OCI-LY3 (cell line): ENCODE measurements around the gene CLIC5.

Source experiments
- H2AFZ ChIP-seq: fragments of 200-600, 300-600 bp; shearing (Covaris generic); 2 replicates; pipeline ENCODE4 v1.6.0; 2014; ENCODE audit warnings: antibody characterized with exemption, low read depth, low read length
- H3K27ac ChIP-seq: fragments of 200-600, 300-600 bp; sonication (generic); 2 replicates; pipeline ENCODE4 v1.5.1; 2014; ENCODE audit warnings: mild to moderate bottlenecking, low read length, moderate library complexity, mixed read lengths
- H3K27me3 ChIP-seq: fragments of 200-600, 300-600 bp; sonication (generic); 2 replicates; pipeline ENCODE4 v1.6.1; 2014; ENCODE audit warnings: low read depth, low read length, mixed read lengths
- H3K36me3 ChIP-seq: fragments of 200-600, 300-600 bp; sonication (generic); replicated peaks from 2 replicates; pipeline ENCODE3; 2014; ENCODE audit warnings: low read depth, low read length, mixed read lengths
- H3K4me1 ChIP-seq: fragments of 300-600, 200-600 bp; sonication (generic); 2 replicates; pipeline ENCODE4 v1.6.1; 2014; ENCODE audit warnings: low read length, mixed read lengths
- H3K4me2 ChIP-seq: fragments of 200-600, 300-600 bp; sonication (generic); 2 replicates; pipeline ENCODE4 v1.6.1; 2014; ENCODE audit warnings: low read length, mixed read lengths
- H3K4me3 ChIP-seq: fragments of 300-600, 200-600 bp; sonication (generic); 2 replicates; pipeline ENCODE4 v1.5.1; 2014; ENCODE audit warnings: antibody characterized with exemption, mild to moderate bottlenecking, low read length, moderate library complexity
- H3K79me2 ChIP-seq: fragments of 300-600, 200-600 bp; shearing (Covaris generic); 2 replicates; pipeline ENCODE4 v1.6.1; 2014; ENCODE audit warnings: mild to moderate bottlenecking, low read length, mixed read lengths
- H3K9ac ChIP-seq: fragments of 300-600, 200-600 bp; shearing (Covaris generic); 2 replicates; pipeline ENCODE4 v1.6.0; 2014; ENCODE audit warnings: mild to moderate bottlenecking, low read length, moderate library complexity
- H3K9me3 ChIP-seq: fragments of 200-600, 300-600 bp; shearing (Covaris generic); 2 replicates; pipeline ENCODE4 v1.6.1; 2014; ENCODE audit warnings: low read length, mixed read lengths; ENCODE audit not compliant: insufficient read depth
- H4K20me1 ChIP-seq: fragments of 200-600, 300-600 bp; sonication (generic); 2 replicates; pipeline ENCODE4 v1.6.1; 2016; ENCODE audit warnings: low read length, mixed read lengths; ENCODE audit not compliant: insufficient read depth
- EZH2phosphoT487 ChIP-seq: fragments of 200-600 bp; shearing (Covaris generic); IDR thresholded peaks from 2 replicates; pipeline ENCODE4 v1.6.1; 2018; ENCODE audit warnings: antibody characterized with exemption, mixed run types, low read depth
- TF ChIP-seq, protein P1 (sequence below): fragments of 200-600, 300-600 bp; sonication (generic); IDR thresholded peaks from 2 replicates; pipeline ENCODE4 v1.5.1; 2014; ENCODE audit warnings: antibody characterized with exemption, low read length, low read depth

The CLIC5 gene

DNA sequence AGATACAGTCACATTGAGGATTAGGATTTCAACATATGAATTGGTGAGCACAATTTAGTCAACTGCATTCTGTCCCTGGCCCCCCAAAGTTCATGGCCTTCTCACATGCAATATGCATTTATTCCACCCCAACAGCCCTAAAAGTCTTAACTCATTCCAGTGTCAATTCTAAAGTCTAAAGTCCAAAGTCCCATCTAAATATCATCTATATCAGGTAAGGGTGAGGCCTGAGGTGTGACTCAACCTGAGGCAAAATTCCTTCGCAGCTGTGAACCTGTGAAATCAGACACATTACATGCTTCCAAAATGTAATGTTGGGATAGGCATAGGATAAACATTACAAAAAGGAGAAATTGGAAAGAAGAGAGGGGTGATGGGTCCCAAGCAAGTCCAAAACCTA is 27.8 kb downstream of the CLIC5 start:
- TF ChIP-seq EZH2phosphoT487, result no peak
- TF ChIP-seq, protein P1, sequence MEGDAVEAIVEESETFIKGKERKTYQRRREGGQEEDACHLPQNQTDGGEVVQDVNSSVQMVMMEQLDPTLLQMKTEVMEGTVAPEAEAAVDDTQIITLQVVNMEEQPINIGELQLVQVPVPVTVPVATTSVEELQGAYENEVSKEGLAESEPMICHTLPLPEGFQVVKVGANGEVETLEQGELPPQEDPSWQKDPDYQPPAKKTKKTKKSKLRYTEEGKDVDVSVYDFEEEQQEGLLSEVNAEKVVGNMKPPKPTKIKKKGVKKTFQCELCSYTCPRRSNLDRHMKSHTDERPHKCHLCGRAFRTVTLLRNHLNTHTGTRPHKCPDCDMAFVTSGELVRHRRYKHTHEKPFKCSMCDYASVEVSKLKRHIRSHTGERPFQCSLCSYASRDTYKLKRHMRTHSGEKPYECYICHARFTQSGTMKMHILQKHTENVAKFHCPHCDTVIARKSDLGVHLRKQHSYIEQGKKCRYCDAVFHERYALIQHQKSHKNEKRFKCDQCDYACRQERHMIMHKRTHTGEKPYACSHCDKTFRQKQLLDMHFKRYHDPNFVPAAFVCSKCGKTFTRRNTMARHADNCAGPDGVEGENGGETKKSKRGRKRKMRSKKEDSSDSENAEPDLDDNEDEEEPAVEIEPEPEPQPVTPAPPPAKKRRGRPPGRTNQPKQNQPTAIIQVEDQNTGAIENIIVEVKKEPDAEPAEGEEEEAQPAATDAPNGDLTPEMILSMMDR, result no peak
- no peaks in the 10 kb centered on the region for H4K20me1 ChIP-seq
- H3K4me1 ChIP-seq, result no peaks in the 10 kb centered on the region
- H3K36me3 ChIP-seq, result no peaks in the 10 kb centered on the region
- no peak overlapping the region for H2AFZ ChIP-seq
- H3K79me2 ChIP-seq, result no peaks in the 10 kb centered on the region
- no peak overlapping the region for H3K9ac ChIP-seq
- no peaks in the 10 kb centered on the region for H3K9me3 ChIP-seq
- H3K27ac ChIP-seq, result no peak overlapping the region
- no peak overlapping the region for H3K4me2 ChIP-seq
- H3K4me3 ChIP-seq, result no peak overlapping the region
- H3K27me3 ChIP-seq, result no peaks in the 10 kb centered on the region

DNA sequence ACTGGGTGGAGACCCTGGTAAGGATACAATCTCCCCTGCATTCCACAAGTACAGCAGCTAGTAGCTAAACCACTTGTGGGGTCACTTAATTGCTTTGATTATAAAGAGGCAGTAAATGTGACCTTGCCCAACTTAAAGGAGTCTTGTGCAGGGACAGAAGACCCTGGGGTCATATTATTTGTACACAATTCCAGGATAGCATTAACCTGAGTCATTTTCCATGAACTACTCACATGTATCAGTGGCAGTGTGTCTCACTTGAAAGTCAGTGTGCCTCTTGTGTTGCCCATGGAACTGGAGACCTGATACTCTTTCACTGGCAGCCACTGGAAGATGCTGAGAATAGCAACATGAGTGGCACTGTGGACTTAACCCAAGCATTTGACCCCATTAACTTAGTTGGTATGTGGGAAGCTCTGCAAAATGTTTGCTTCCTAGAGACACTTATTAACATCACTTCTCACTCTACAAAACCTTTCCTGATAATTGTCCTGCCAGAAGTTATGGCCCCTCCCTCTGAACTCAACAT is 28.9 kb downstream of the CLIC5 start:
- no peak overlapping the region for H3K9ac ChIP-seq
- no peaks in the 10 kb centered on the region for H3K4me1 ChIP-seq
- H3K27me3 ChIP-seq, result no peaks in the 10 kb centered on the region
- no peak overlapping the region for H3K4me2 ChIP-seq
- TF ChIP-seq, protein P1, result no peak
- no peak for TF ChIP-seq EZH2phosphoT487
- H2AFZ ChIP-seq, result no peak overlapping the region
- no peaks in the 10 kb centered on the region for H3K79me2 ChIP-seq
- H3K36me3 ChIP-seq, result no peaks in the 10 kb centered on the region
- H3K9me3 ChIP-seq, result no peaks in the 10 kb centered on the region
- H4K20me1 ChIP-seq, result no peaks in the 10 kb centered on the region
- no peak overlapping the region for H3K4me3 ChIP-seq
- no peak overlapping the region for H3K27ac ChIP-seq

DNA sequence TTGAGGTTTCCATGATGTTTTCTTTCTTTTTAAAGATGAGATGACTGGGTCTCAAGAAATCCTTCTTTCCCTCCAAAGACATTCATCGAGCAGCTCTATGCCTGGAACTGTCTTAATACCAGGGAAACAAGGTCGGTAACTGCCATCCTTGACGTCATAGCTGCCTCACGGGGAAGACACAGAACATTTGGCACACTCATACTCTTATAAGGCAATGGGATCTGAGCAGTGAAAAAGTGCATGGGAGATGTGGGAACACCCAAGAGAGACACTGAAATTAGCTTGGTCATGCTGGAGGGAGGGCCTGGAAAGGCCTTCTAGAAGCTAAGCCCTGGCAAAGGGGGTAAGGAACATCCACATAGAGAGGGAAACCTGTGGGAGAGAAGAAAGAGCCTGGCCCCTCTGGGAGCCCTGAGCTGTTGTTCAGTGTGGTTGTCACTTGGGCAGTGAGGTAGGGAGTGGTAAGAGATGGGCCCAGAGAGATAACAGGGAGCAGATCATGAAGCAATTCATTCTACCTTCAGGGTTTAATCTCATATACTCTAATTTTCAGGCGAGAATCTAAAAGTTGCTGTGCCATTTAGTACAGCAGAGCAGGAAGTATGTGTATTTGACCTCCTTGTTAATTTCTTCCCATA is 30.8 kb downstream of the CLIC5 start:
- Histone ChIP-seq H3K36me3 (no peaks in the 10 kb centered on the region), H3K27me3 (no peaks in the 10 kb centered on the region), H2AFZ (no peak overlapping the region), H4K20me1 (no peaks in the 10 kb centered on the region), H3K9ac (no peak overlapping the region), H3K9me3 (no peaks in the 10 kb centered on the region), H3K4me1 (no peaks in the 10 kb centered on the region), H3K4me2 (no peak overlapping the region), H3K27ac (no peak overlapping the region), H3K79me2 (no peaks in the 10 kb centered on the region), H3K4me3 (no peak overlapping the region)
- TF ChIP-seq, protein P1, result no peak
- TF ChIP-seq EZH2phosphoT487, result no peak

DNA sequence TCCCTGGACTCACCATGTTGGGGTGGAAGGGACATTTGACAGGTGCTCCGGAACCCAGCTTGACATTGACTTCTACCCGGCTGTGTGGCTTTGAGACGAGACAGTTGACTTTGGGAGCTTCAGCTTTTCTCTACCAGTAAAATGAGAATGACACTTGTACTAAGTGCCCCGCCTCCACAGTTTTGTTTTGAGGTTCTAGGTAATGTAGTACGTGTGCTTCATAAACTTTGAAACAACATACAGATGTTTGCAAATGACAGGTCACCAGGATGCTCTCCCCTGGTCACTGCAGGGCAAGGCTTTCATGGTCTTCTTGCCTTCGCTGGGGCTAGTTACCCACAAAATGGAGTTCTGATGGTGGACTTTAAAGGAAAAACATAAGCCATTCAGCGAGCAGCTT is 31.3 kb downstream of the CLIC5 start:
- no peak overlapping the region for H3K27ac ChIP-seq
- H3K4me2 ChIP-seq, result no peak overlapping the region
- no peak overlapping the region for H3K9ac ChIP-seq
- no peak overlapping the region for H2AFZ ChIP-seq
- no peaks in the 10 kb centered on the region for H3K27me3 ChIP-seq
- no peaks in the 10 kb centered on the region for H3K79me2 ChIP-seq
- no peaks in the 10 kb centered on the region for H3K9me3 ChIP-seq
- TF ChIP-seq, protein P1, result no peak
- no peak for TF ChIP-seq EZH2phosphoT487
- H3K4me1 ChIP-seq, result no peaks in the 10 kb centered on the region
- no peaks in the 10 kb centered on the region for H4K20me1 ChIP-seq
- H3K4me3 ChIP-seq, result no peak overlapping the region
- no peaks in the 10 kb centered on the region for H3K36me3 ChIP-seq
